Sigmoid colon (tissue), 3 donors: ENCODE measurements around the gene CYP27A1.

Experiments
- CTCF ChIP-seq, 4 experiments: fragments of 450-650 bp in 3 of 4; fragments of 200-600 bp in 1 of 4; IDR thresholded peaks; one replicate each; pipeline ENCODE4 v1.5.1; 2016 to 2019; ENCODE audit warnings: antibody characterized with exemption in 4 of 4, mild to moderate bottlenecking in 3 of 4, moderate library complexity in 2 of 4
- POLR2A ChIP-seq, 2 donors: fragments of 450-650 bp; IDR thresholded peaks; one replicate each; pipeline ENCODE4 v1.6.1; 2016; ENCODE audit warnings: antibody characterized with exemption in 2 of 2, mild to moderate bottlenecking in 2 of 2, moderate library complexity in 2 of 2

- TF ChIP-seq CTCF (IDR thresholded peaks at IDR 0.05) (no peak), POLR2A (IDR thresholded peaks at IDR 0.05) (no peak)
Observed at GRCh38 chr2:218816561-218817011, 34.6 kb downstream of the CYP27A1 start.
